ENCODE data around the gene ERN1. TPM values are rescaled to one million over a fixed set of nuclear protein-coding genes. Genes with fewer than 3 reads are reported as not detected.
A peak's percentile ranks its signal among the peaks of the same experiment; 100 is the strongest.
"Not testable (repeated sequence)": the region's sequence is repeated elsewhere in the genome, so short reads cannot be mapped to it uniquely, and the experiment has no call there.

Gene ERN1
- total RNA-seq, 1 experiment from 2014 or later: 14.0 TPM

GRCh38 chr17:64039106-64039400 lies 90.9 kb downstream of the ERN1 start:
- no peak for DNase-seq (ENCODE audit: extremely low read depth, low read depth)

- DNase-seq (ENCODE audit: extremely low read depth, low read depth): no peak
Measured at GRCh38 chr17:64038331-64039105, 91.4 kb downstream of the ERN1 start.

GRCh38 chr17:64037802-64038201 lies 92.1 kb downstream of the ERN1 start:
- no peak for DNase-seq (ENCODE audit: extremely low read depth, low read depth)

DNA sequence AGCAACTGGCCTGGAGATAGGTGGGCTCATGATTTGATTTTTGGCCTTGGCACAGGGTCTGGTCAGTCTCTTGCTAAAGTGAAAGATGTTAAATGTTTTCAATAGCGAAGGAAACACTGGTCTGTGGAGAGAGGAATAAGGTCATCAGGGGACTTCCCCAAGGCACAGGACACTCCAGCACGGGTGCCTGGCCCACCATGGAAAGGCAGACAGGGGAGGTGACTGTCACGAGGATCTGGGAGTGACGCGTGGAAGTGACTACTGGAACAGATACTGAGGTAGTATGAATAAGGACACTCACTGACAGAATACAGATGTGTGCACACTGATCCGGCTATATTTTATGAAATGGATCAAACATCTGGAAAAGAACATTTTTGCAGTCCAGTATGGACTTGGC lies 92.8 kb downstream of the ERN1 start:
- no peak for DNase-seq (ENCODE audit: extremely low read depth, low read depth)

DNA sequence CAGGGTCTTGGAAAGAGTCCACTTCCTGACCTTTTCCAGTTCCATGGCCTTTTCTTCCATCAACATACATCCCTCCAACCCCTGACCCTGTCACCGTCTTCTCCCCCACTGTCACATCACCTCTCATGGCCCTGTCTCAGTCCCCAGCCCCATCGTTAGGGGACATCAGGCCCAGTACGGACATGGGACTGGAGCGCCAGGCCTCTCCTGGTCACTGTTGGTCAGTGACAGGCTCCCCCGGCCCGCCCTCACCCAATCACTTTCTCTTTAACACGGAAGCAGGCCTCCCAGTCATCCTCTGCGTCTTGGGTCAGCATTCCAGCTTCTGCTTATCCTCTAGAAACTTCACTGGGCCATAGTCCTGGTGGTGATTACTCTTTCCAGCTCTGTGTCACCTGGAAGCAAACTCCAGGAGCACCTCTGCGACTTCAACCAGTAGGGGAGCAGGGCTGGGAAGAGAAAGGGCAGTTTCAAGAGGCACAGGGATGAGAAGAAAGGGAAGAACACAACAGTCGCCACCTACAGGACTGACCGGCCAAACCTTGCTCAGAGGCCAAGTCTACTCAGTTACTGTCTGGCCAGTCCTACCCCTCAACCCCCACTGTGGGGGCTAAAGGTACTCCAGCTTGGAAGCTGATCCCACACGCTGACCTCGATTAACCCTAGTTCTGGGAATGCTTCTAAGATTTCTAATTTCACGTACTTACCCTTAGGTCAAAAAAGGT lies 93.6 kb downstream of the ERN1 start:
- DNase-seq (ENCODE audit: extremely low read depth, low read depth): no peak

- no peak for DNase-seq (ENCODE audit: extremely low read depth, low read depth)
Measured at GRCh38 chr17:64032081-64032480, 97.9 kb downstream of the ERN1 start.

DNA sequence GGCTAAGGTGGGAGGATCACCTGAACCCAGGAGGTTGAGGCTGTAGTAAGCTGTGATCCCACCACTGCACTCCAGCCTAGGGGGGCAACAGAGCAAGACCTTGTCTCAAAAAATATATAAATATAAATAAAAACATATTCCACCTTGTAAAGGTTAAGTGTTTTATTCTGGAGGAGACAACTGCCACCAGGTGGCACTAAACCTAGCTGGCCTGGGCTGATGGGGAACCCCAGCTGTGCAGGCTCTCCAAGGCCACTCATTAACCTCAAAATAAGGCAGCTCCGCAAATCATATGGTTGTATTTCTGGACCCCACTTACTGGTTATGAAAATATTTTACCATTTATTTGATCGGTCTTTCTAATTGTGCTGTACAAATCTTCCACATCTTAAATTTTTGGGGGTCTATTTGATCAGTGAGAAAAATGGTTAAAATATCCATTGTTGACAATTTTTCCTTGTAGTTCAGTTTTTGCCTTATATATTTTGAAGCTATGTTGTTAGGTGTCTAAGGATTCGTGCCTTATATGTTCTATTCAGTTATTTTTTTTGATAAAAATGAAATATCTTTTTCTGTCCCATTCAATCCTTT lies 101.0 kb downstream of the ERN1 start:
- DNase-seq (ENCODE audit: extremely low read depth, low read depth): peak; percentile 56

GRCh38 chr17:64025732-64026294 lies 104.1 kb downstream of the ERN1 start:
- DNase-seq (ENCODE audit: extremely low read depth, low read depth): peak; percentile 68

DNA sequence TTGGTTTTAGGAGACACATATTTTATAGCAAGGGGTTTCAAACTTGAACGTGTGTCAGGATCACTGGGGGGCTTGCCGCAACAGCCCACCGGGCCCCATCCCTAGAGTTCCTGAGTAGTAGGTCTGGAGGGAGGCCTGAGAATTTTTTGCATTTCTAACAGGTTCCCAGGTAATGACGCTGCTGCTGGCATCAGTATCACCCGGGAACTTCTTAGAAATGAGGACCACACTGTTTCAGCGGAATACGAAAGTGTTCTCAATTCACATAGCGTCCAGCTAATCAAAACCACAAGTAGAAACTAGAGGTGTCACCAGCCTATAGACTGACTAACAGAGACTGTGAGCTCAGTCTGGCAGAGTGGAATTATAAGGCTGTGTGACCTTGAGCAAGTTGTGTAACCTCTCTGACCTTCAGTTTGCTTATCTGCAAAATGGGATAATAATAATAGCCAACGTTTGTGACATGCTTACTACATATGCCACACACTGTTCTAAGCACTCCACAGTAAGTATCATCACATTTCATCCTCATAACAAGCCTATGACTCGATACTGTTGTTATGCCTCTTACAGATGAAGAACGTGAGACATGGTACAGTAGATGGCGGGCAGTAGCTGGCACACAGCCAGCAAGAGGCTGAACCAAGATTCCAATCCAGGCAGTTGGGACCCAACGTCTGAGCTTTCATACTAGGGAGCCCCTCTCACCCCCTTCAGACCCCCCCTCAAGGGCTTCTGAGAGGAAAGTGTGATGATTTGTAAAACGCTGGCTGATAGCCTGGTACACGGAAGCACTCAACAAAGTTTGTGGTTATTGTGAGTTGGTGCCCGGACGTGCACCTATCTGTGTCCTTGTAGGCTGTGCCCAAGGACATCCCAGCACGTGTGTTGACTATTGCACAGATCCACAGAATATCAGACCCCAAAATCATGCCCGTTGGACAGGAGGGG lies 104.9 kb downstream of the ERN1 start:
- no peak for DNase-seq (ENCODE audit: extremely low read depth, low read depth)

DNA sequence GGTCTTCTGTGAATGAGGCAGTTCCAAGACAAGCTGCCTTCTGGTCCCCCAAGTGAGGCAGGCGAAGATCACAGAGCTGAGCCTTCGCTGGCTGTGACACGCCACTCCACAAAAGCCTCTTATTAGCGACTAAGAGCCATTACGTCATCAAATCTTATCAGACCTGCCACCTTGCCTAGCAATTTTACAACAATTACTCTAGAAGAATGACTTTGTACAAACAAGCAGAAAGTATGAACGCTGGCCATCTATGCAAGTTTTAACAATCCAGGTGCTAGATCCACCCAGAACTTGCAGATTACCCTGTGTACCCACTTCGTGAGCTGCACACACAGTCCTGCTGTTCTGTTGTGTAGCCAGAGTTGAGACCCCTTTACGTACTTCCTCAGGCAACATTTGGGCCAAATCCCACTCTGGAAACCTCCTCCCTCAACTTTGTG lies 105.7 kb downstream of the ERN1 start:
- DNase-seq (ENCODE audit: extremely low read depth, low read depth): no peak

GRCh38 chr17:64022611-64023063 lies 107.3 kb downstream of the ERN1 start:
- DNase-seq (ENCODE audit: extremely low read depth, low read depth): no peak

GRCh38 chr17:64020056-64020766 lies 109.7 kb downstream of the ERN1 start, which contains the start of gene ICAM2:
ICAM2 (minus strand) TSS chr17:64020633; CDS start chr17:64006691, 13,942 bp downstream.
- DNase-seq (ENCODE audit: extremely low read depth, low read depth): no peak

- not testable (repeated sequence) for DNase-seq (ENCODE audit: extremely low read depth, low read depth)
Measured at GRCh38 chr17:64019551-64019961, 110.4 kb downstream of the ERN1 start.

- no peak for DNase-seq (ENCODE audit: extremely low read depth, low read depth)
Measured at GRCh38 chr17:64017381-64017980, 112.5 kb downstream of the ERN1 start.

- DNase-seq (ENCODE audit: extremely low read depth, low read depth): no peak
Measured at GRCh38 chr17:64016974-64017373, 113.0 kb downstream of the ERN1 start.

GRCh38 chr17:64016231-64016784 lies 113.6 kb downstream of the ERN1 start:
- DNase-seq (ENCODE audit: extremely low read depth, low read depth): no peak

DNA sequence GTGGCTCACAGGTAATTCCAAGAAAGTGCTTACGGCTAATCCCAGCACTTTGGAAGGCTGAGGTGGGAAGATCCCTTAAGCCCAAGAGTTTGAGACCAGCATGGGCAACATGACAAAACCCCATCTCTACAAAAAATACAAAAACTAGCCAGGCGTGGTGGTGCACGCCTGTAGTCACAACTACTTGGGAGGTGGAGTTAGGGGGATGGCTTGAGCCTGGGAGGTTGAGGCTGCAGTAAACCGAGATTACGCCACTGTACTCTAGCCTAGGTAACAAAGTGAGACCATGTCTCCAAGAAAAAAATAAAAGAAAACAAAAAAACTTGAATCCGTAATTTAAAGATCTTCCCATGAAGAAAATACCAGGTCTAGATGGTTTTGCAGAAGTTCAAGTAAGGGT lies 114.5 kb downstream of the ERN1 start:
- DNase-seq (ENCODE audit: extremely low read depth, low read depth): no peak

DNA sequence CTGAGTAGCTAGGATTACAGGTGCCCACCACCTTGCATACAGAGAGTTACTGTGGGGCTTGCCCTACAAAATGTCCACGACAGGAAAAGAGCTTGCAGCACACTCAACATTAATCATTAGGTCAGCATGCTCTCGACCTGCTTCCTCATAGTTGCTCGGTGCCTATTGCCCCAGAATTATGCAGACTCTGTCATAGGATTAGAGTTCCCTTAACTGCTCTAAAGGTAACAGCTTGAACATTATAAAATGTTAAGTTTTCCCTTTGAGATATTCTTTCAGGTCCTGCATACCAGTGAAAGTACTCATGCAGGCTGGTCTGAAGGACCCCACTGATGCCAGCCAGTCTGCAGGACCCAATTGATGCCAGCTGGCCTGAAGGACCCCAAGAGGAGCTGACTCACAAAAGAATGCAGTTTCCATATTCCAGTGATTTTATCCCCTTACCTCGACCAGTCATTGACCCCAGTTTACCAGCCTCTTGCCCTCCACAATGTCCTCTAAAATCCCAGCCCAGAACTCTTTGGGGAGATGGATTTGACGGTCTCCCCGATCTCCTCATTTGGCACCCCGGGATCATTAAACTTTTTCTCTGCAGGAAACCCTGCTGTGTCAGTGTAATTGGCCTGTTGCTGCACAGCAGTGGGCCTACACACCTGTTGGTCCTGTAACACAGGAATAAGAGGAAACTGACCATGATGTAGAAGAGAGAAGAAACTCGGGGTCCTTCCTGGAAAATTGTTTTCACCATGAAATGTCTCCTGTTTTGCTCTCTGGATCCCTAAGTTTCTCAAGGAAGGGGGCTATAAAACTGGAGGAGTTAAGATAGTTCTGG lies 120.2 kb downstream of the ERN1 start:
- no peak for DNase-seq (ENCODE audit: extremely low read depth, low read depth)
